ENCODE results near the gene C7orf25.

Gene C7orf25

DNA sequence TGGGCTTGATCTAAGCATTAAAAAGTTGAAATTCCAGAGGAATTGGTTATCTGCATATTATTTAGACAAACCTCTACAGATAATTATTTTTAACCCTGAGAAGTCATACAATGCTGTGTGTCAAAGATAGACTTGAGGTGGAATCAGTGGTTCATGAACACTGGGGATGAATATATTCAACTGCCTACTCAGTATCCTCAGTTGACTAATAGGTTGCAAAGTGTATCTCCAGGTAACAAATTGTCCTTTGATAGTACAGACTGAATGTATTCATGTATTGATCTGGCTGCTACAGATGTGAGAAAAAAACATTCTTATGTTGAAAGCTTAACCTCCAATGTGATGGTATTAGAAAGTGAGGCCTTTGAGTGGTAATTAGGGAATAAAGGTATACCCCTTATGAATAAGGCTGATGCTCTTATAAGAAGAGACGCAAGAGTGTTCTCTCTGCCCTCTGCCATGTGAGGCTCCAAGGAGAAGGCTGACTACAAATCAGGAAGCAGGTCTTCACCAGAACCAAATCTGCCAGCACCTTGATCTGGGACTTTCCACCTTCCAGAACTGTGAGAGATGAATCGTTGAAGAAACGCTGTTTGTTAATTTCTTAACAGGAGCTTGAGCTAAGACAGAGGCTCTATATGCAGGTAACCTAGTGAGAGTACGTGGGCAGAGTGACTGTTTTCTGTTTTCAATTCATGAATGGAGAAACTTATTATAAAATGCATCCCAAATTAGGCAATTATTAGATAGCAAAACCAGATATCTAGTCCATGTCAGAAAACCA is 27.8 kb upstream of the C7orf25 start:
- peak overlapping the region; percentile 52 for H3K27ac Mint-ChIP-seq (ENCODE audit: low read depth)
- H3K9me3 Mint-ChIP-seq = no peaks in the 10 kb centered on the region
- H3K4me3 Mint-ChIP-seq = no peak overlapping the region
- H3K4me1 Mint-ChIP-seq = peaks cover 7% of the 10 kb centered on the region
- no peak for ATAC-seq (replicated peaks; ENCODE audit: extremely low read depth, poor library complexity, severe bottlenecking)
- DNase-seq (ENCODE audit: low spot score in 2 of 2) = no peak
- H3K36me3 Mint-ChIP-seq (ENCODE audit: insufficient read depth) = peaks cover 27% of the 10 kb centered on the region
- no peaks in the 10 kb centered on the region for H3K27me3 Mint-ChIP-seq

- Mint-ChIP-seq H3K4me3 (no peak overlapping the region), H3K4me1 (peaks cover 34% of the 10 kb centered on the region), H3K27ac (ENCODE audit: low read depth) (no peak overlapping the region), H3K36me3 (ENCODE audit: insufficient read depth) (peaks cover 40% of the 10 kb centered on the region), H3K27me3 (no peaks in the 10 kb centered on the region), H3K9me3 (no peaks in the 10 kb centered on the region)
- ATAC-seq (replicated peaks; ENCODE audit: extremely low read depth, poor library complexity, severe bottlenecking) (no peak), DNase-seq (ENCODE audit: low spot score in 2 of 2) (no peak)
These were observed 24.0 kb upstream of the C7orf25 start for GRCh38 chr7:42935861-42936260.

- DNase-seq (ENCODE audit: low spot score in 2 of 2) = no peak
- H3K4me3 Mint-ChIP-seq = peak overlapping the region; percentile 99
- no peaks in the 10 kb centered on the region for H3K9me3 Mint-ChIP-seq
- no peak for ATAC-seq (replicated peaks; ENCODE audit: extremely low read depth, poor library complexity, severe bottlenecking)
- peak overlapping the region; percentile 57 for H3K27ac Mint-ChIP-seq (ENCODE audit: low read depth)
- H3K36me3 Mint-ChIP-seq (ENCODE audit: insufficient read depth) = peaks cover 37% of the 10 kb centered on the region
- no peaks in the 10 kb centered on the region for H3K27me3 Mint-ChIP-seq
- peaks cover 44% of the 10 kb centered on the region for H3K4me1 Mint-ChIP-seq
These were observed 22.4 kb upstream of the C7orf25 start for GRCh38 chr7:42934291-42934690.

DNA sequence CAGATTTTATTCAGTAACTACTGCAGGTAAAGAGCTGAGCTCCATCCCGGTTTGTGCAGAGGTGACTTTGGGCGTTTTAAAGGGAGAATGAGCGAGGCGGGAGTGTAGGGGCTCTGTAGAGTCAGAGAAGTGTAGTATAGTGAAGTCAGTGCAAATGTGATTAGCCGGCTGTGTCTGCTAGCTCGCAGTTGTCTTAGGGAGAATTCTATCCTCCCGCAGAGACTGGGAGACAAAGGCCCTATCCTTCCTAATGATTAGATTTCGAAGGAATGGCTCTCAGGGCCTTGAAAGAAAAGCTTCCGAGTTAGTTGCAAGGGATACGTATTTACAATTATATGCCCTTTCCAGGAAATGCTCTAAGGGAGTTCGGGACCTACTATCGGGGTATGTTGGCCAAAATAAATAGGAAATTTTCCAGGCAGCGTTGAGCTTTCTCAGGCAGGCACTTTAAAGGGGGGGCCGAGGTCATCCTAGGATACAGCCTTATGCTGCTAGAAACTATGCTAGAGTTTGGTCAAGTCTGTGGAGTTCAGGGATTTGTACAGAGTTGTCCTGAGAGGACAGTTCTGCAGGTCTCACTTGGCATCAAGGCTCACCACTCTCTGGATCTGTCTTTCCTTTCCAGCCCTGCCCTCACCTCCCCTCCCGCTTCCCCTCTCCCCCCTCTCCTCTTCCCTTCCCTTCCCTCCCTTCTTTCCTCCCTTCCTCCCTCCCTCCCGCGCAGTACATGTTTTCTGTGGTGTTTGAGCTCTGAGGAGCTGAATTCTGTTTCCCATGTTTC is 21.1 kb upstream of the C7orf25 start:
- Mint-ChIP-seq H3K27ac (ENCODE audit: low read depth) (peak overlapping the region; percentile 97), H3K4me3 (peak overlapping the region; percentile 99), H3K4me1 (peaks cover 52% of the 10 kb centered on the region), H3K27me3 (no peaks in the 10 kb centered on the region), H3K9me3 (no peaks in the 10 kb centered on the region), H3K36me3 (ENCODE audit: insufficient read depth) (peaks cover 27% of the 10 kb centered on the region)
- ATAC-seq (replicated peaks; ENCODE audit: extremely low read depth, poor library complexity, severe bottlenecking) (peak; percentile 13), DNase-seq (ENCODE audit: low spot score in 2 of 2) (no peak)

- Mint-ChIP-seq H3K27me3 (no peaks in the 10 kb centered on the region), H3K9me3 (no peaks in the 10 kb centered on the region), H3K36me3 (ENCODE audit: insufficient read depth) (peaks cover 28% of the 10 kb centered on the region), H3K4me1 (peaks cover 52% of the 10 kb centered on the region), H3K4me3 (peak within 1 kb of the TSS; percentile 99), H3K27ac (ENCODE audit: low read depth) (peak within 1 kb of the TSS; percentile 97)
- ATAC-seq (replicated peaks; ENCODE audit: extremely low read depth, poor library complexity, severe bottlenecking) (peak; percentile 99), DNase-seq (ENCODE audit: low spot score in 2 of 2) (peak; percentile 86 to 93)
These were observed 20.2 kb upstream of the C7orf25 start, which contains the start of the genes MRPL32 and PSMA2 for GRCh38 chr7:42931834-42932651. Gene MRPL32 (plus strand): TSS chr7:42932376. CDS start chr7:42932387, 11 bp downstream. Gene PSMA2 (minus strand): TSS chr7:42932174. CDS start chr7:42932158, 16 bp downstream.

- peak overlapping the region; percentile 99 for H3K4me3 Mint-ChIP-seq
- H3K4me1 Mint-ChIP-seq = peaks cover 52% of the 10 kb centered on the region
- no peaks in the 10 kb centered on the region for H3K27me3 Mint-ChIP-seq
- peak overlapping the region; percentile 97 for H3K27ac Mint-ChIP-seq (ENCODE audit: low read depth)
- no peak for ATAC-seq (replicated peaks; ENCODE audit: extremely low read depth, poor library complexity, severe bottlenecking)
- H3K9me3 Mint-ChIP-seq = no peaks in the 10 kb centered on the region
- peaks cover 25% of the 10 kb centered on the region for H3K36me3 Mint-ChIP-seq (ENCODE audit: insufficient read depth)
- DNase-seq (ENCODE audit: low spot score in 2 of 2) = no peak
These were observed 19.6 kb upstream of the C7orf25 start for GRCh38 chr7:42931447-42931833.

DNA sequence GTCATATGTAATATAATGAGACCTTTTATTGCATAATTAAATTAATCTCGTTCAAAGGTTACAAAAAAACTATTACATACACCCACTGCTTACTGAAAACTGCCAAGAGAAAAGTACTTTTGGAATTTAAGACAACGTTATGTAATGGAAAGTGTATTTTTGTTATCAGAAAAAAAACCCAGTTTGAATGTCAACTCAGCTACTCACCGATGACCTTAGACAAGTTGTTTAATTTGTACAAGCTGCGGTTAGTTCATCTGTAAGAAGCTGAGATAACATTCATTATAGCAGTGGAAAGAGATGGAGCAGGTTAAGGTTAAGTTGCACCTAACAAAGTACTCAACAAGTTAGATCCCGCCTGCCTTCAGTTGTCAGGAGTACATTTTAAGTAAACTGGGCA is 19.0 kb upstream of the C7orf25 start:
- Mint-ChIP-seq H3K9me3 (no peaks in the 10 kb centered on the region), H3K4me1 (peaks cover 48% of the 10 kb centered on the region), H3K4me3 (peak overlapping the region; percentile 99), H3K27me3 (no peaks in the 10 kb centered on the region), H3K27ac (ENCODE audit: low read depth) (peak overlapping the region; percentile 97), H3K36me3 (ENCODE audit: insufficient read depth) (peaks cover 25% of the 10 kb centered on the region)
- no peak for DNase-seq (ENCODE audit: low spot score in 2 of 2)
- no peak for ATAC-seq (replicated peaks; ENCODE audit: extremely low read depth, poor library complexity, severe bottlenecking)

GRCh38 chr7:42929449-42929848 is 17.6 kb upstream of the C7orf25 start:
- peak overlapping the region; percentile 20 for H3K27ac Mint-ChIP-seq (ENCODE audit: low read depth)
- H3K9me3 Mint-ChIP-seq = no peaks in the 10 kb centered on the region
- no peak for ATAC-seq (replicated peaks; ENCODE audit: extremely low read depth, poor library complexity, severe bottlenecking)
- no peak overlapping the region for H3K4me3 Mint-ChIP-seq
- no peaks in the 10 kb centered on the region for H3K27me3 Mint-ChIP-seq
- H3K36me3 Mint-ChIP-seq (ENCODE audit: insufficient read depth) = peaks cover 34% of the 10 kb centered on the region
- peaks cover 53% of the 10 kb centered on the region for H3K4me1 Mint-ChIP-seq
- no peak for DNase-seq (ENCODE audit: low spot score in 2 of 2)

GRCh38 chr7:42928754-42929153 is 16.9 kb upstream of the C7orf25 start:
- Mint-ChIP-seq H3K36me3 (ENCODE audit: insufficient read depth) (peaks cover 34% of the 10 kb centered on the region), H3K9me3 (no peaks in the 10 kb centered on the region), H3K4me1 (peaks cover 47% of the 10 kb centered on the region), H3K27ac (ENCODE audit: low read depth) (no peak overlapping the region), H3K4me3 (no peak overlapping the region), H3K27me3 (no peaks in the 10 kb centered on the region)
- ATAC-seq (replicated peaks; ENCODE audit: extremely low read depth, poor library complexity, severe bottlenecking) = no peak
- DNase-seq (ENCODE audit: low spot score in 2 of 2) = no peak

GRCh38 chr7:42926204-42926603 is 14.3 kb upstream of the C7orf25 start:
- Mint-ChIP-seq H3K9me3 (no peaks in the 10 kb centered on the region), H3K4me3 (no peak overlapping the region), H3K27ac (ENCODE audit: low read depth) (no peak overlapping the region), H3K4me1 (peaks cover 30% of the 10 kb centered on the region), H3K36me3 (ENCODE audit: insufficient read depth) (peaks cover 47% of the 10 kb centered on the region), H3K27me3 (no peaks in the 10 kb centered on the region)
- no peak for DNase-seq (ENCODE audit: low spot score in 2 of 2)
- ATAC-seq (replicated peaks; ENCODE audit: extremely low read depth, poor library complexity, severe bottlenecking) = no peak

- Mint-ChIP-seq H3K27ac (ENCODE audit: low read depth) (no peak overlapping the region), H3K36me3 (ENCODE audit: insufficient read depth) (peaks cover 52% of the 10 kb centered on the region), H3K4me1 (peaks cover 24% of the 10 kb centered on the region), H3K4me3 (no peak overlapping the region), H3K27me3 (no peaks in the 10 kb centered on the region), H3K9me3 (no peaks in the 10 kb centered on the region)
- no peak for ATAC-seq (replicated peaks; ENCODE audit: extremely low read depth, poor library complexity, severe bottlenecking)
- DNase-seq (ENCODE audit: low spot score in 2 of 2) = no peak
These were observed 13.8 kb upstream of the C7orf25 start for GRCh38 chr7:42925630-42926029.

DNA sequence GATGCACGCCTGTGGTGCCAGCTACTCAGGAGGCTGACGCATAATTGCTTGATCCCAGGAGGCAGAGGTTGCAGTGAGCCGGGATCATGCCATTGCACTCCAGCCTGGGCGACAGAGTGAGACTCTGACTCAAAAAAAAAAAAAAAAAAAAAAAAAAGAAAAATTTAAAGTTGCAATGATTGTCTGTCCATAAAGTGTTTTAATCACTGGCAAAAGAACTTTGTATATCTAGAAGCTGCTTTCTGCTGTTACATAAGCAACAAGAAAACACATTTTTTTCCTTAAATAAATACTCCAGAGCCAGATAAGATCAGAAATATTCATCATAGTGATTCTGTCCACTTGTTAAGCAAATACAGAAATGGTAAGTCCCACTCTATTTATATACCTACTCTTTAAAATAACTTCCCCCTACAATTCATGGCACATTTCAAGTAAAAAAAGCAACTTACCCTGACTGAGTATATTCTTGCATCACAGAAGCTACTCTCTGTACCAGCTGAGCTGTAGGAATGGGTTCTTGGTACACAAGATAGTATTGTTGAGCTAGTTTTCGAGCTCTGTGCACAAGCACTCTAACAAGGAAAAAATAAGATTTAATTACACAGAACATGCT is 12.5 kb upstream of the C7orf25 start:
- ATAC-seq (replicated peaks; ENCODE audit: extremely low read depth, poor library complexity, severe bottlenecking) = no peak
- Mint-ChIP-seq H3K36me3 (ENCODE audit: insufficient read depth) (peaks cover 65% of the 10 kb centered on the region), H3K27ac (ENCODE audit: low read depth) (no peak overlapping the region), H3K27me3 (no peaks in the 10 kb centered on the region), H3K4me1 (peaks cover 16% of the 10 kb centered on the region), H3K4me3 (no peak overlapping the region), H3K9me3 (no peaks in the 10 kb centered on the region)
- no peak for DNase-seq (ENCODE audit: low spot score in 2 of 2)

All from central memory CD8-positive, alpha-beta T cell (primary cell).